Erythroblast (primary cell): ENCODE data around the gene APBA1.

Source experiments
- GATA1 ChIP-seq: IDR thresholded peaks from 2 replicates; pipeline ENCODE4 v1.6.1; 2011; ENCODE audit warnings: low read depth, mild to moderate bottlenecking, control low read depth, low read length, moderate library complexity
- POLR2A ChIP-seq: IDR thresholded peaks from 2 replicates; pipeline ENCODE4 v1.6.1; 2011; ENCODE audit warnings: mild to moderate bottlenecking, low read length

DNA sequence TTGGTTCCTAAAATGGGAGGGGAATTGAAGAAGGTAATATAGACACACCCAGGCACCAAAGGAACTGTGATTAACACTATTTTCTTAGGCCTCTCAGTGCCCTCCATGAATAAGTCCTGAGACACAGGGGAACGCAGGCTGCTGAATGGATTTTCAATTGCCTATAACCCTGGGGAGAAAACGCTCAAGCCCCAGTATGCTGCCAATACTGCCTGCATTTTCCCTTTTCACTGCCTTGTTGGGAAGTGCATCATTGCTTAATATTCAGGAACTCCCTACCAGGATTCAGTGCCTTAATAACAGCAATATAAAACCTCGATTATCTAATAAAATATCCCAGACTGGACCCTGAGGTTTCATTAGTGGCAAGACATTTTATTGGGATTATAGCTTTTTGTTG is 25.4 kb downstream of the APBA1 start:
- TF ChIP-seq POLR2A (no peak), GATA1 (no peak)
